H1 (cell line): Measurements from ENCODE around the gene PRKN. TPM values are rescaled to one million over a fixed set of nuclear protein-coding genes. Genes with fewer than 3 reads are reported as not detected.
A peak's percentile ranks its signal among the peaks of the same experiment; 100 is the strongest.

Experiments used
- CTCF ChIA-PET: fragments of 300-600 bp; sonication (Branson Sonifier 250); formaldehyde crosslinking; loops from one replicate; lab custom pipeline; 2021; ENCODE audit not compliant: partially characterized antibody; lab: Charles Lee
- POLR2A ChIA-PET: fragments of 300-600 bp; sonication (Branson Sonifier 250); formaldehyde crosslinking; loops from one replicate; lab custom pipeline; 2021; ENCODE audit warnings: inconsistent platforms; ENCODE audit not compliant: partially characterized antibody; lab: Charles Lee
- DNase-seq, 2 experiments: peaks; one replicate each; pipeline versions ENCODE4 v3.0.0 to v3.0.0-alpha.2; 2010 to 2022; ENCODE audit warnings: low spot score in 2 of 2, low read depth in 1 of 2, mixed read lengths in 1 of 2
- FAIRE-seq: peaks from 2 replicates; lab custom pipeline; 2011; peaks lifted over from hg19 to GRCh38; lab: Jason Lieb, UNC
- H2AFZ ChIP-seq: 2 replicates; pipeline ENCODE4 v1.8.1; 2012; ENCODE audit warnings: low read length, inconsistent platforms
- H2AK5ac ChIP-seq: 2 replicates; pipeline ENCODE4 v1.6.1; 2013; ENCODE audit warnings: low read depth, low read length
- H2BK120ac ChIP-seq: replicated peaks from 2 replicates; pipeline ENCODE3; 2013; ENCODE audit warnings: low read depth, low read length, inconsistent platforms
- H2BK12ac ChIP-seq: 2 replicates; pipeline ENCODE4 v1.6.1; 2013; ENCODE audit warnings: low read depth, low read length
- H2BK15ac ChIP-seq: 2 replicates; pipeline ENCODE4 v1.6.1; 2013; ENCODE audit warnings: low read length
- H2BK20ac ChIP-seq: 2 replicates; pipeline ENCODE4 v1.6.1; 2013; ENCODE audit warnings: low read length
- H2BK5ac ChIP-seq: 2 replicates; pipeline ENCODE4 v1.6.1; 2013; ENCODE audit warnings: low read depth, low read length
- H3K14ac ChIP-seq: 2 replicates; pipeline ENCODE4 v1.6.1; 2013; ENCODE audit warnings: inconsistent platforms; ENCODE audit not compliant: insufficient read length
- H3K18ac ChIP-seq: 2 replicates; pipeline ENCODE4 v1.6.1; 2013; ENCODE audit warnings: low read length; ENCODE audit errors: extremely low read depth
- H3K23ac ChIP-seq: 2 replicates; pipeline ENCODE4 v1.6.1; 2013; ENCODE audit warnings: inconsistent platforms; ENCODE audit not compliant: insufficient read length
- H3K23me2 ChIP-seq: 2 replicates; pipeline ENCODE4 v1.6.1; 2013; ENCODE audit warnings: low read depth, low read length
- H3K27ac ChIP-seq: 2 replicates; pipeline ENCODE4 v1.6.1; 2011; ENCODE audit warnings: low read depth, low read length, inconsistent platforms
- H3K27me3 ChIP-seq, 4 experiments: replicated peaks in 1 of 4; 1 replicate in 1 of 4; 2 replicates in 3 of 4; pipeline versions ENCODE4 v1.6.1 to v1.8.1; 2011 to 2013; ENCODE audit warnings: low read length in 3 of 4, mild to moderate bottlenecking in 3 of 4, inconsistent platforms in 2 of 4, mixed read lengths in 2 of 4, moderate library complexity in 1 of 4; ENCODE audit not compliant: control insufficient read depth in 3 of 4, insufficient read depth in 3 of 4; ENCODE audit errors: extremely low read depth in 1 of 4
- H3K36me3 ChIP-seq, 4 experiments: 2 replicates each; pipeline versions ENCODE4 v1.6.1 to v1.8.1; 2011 to 2013; ENCODE audit warnings: mild to moderate bottlenecking in 4 of 4, low read length in 3 of 4, moderate library complexity in 2 of 4, control low read depth in 1 of 4, inconsistent platforms in 1 of 4; ENCODE audit not compliant: insufficient read depth in 4 of 4, control insufficient read depth in 2 of 4
- H3K4ac ChIP-seq: replicated peaks from 2 replicates; pipeline ENCODE3; 2013; ENCODE audit warnings: low read length, low read depth, mixed read lengths, inconsistent platforms; ENCODE audit not compliant: insufficient read length
- H3K4me1 ChIP-seq, 4 experiments: replicated peaks in 1 of 4; 1 replicate in 1 of 4; 2 replicates in 3 of 4; pipeline versions ENCODE4 v1.6.1 to v1.8.1; 2011 to 2013; ENCODE audit warnings: low read length in 3 of 4, inconsistent platforms in 2 of 4, mixed read lengths in 1 of 4; ENCODE audit not compliant: insufficient read depth in 4 of 4, control insufficient read depth in 3 of 4
- H3K4me2 ChIP-seq, 2 experiments: 2 replicates each; pipeline versions ENCODE4 v1.6.1 to v1.8.1; 2011 to 2013; ENCODE audit warnings: low read depth in 2 of 2, low read length in 2 of 2, control low read depth in 1 of 2, inconsistent platforms in 1 of 2, mild to moderate bottlenecking in 1 of 2; ENCODE audit not compliant: insufficient read depth in 1 of 2
- H3K4me3 ChIP-seq, 4 experiments: fragments of 200-600, 300-600 bp in 1 of 4; sonication (generic), shearing (Covaris generic), sonication (Bioruptor Twin) in 1 of 4; 2 replicates each; pipeline versions ENCODE4 v1.5.1 to v1.8.1; 2011 to 2016; ENCODE audit warnings: low read length in 4 of 4, low read depth in 3 of 4, control low read depth in 2 of 4, inconsistent platforms in 2 of 4, mild to moderate bottlenecking in 2 of 4, mixed read lengths in 1 of 4, moderate library complexity in 1 of 4; ENCODE audit not compliant: insufficient read depth in 2 of 4; ENCODE audit errors: extremely low read depth in 1 of 4
- H3K56ac ChIP-seq: replicated peaks from 2 replicates; pipeline ENCODE3; 2013; ENCODE audit warnings: low read depth, mild to moderate bottlenecking, mixed read lengths, low read length, inconsistent platforms; ENCODE audit not compliant: insufficient read length
- H3K79me1 ChIP-seq: 2 replicates; pipeline ENCODE4 v1.6.1; 2013; ENCODE audit warnings: low read depth, low read length, control low read depth
- H3K79me2 ChIP-seq, 2 experiments: 2 replicates each; pipeline versions ENCODE4 v1.6.1 to v1.8.1; 2012 to 2013; ENCODE audit warnings: low read length in 2 of 2, mild to moderate bottlenecking in 2 of 2, inconsistent platforms in 1 of 2; ENCODE audit not compliant: insufficient read depth in 2 of 2, control insufficient read depth in 1 of 2
- H3K9ac ChIP-seq, 4 experiments: replicated peaks in 1 of 4; 1 replicate in 1 of 4; 2 replicates in 3 of 4; pipeline versions ENCODE4 v1.6.1 to v1.8.1; 2011 to 2013; ENCODE audit warnings: low read depth in 3 of 4, low read length in 3 of 4, control low read depth in 2 of 4, mild to moderate bottlenecking in 2 of 4, moderate library complexity in 2 of 4, inconsistent platforms in 1 of 4; ENCODE audit errors: extremely low read depth in 1 of 4
- H3K9me3 ChIP-seq, 2 experiments: 2 replicates each; pipeline versions ENCODE4 v1.6.1 to v1.8.1; 2012 to 2013; ENCODE audit warnings: mild to moderate bottlenecking in 2 of 2, moderate library complexity in 2 of 2, control low read depth in 1 of 2, inconsistent platforms in 1 of 2, low read depth in 1 of 2, low read length in 1 of 2, mixed read lengths in 1 of 2; ENCODE audit not compliant: insufficient read depth in 2 of 2
- H4K20me1 ChIP-seq, 2 experiments: replicated peaks in 1 of 2; 2 replicates each; pipeline versions ENCODE3 to v1.8.1; 2011 to 2013; ENCODE audit warnings: inconsistent platforms in 2 of 2, low read length in 2 of 2, mild to moderate bottlenecking in 1 of 2; ENCODE audit not compliant: insufficient read depth in 2 of 2, control insufficient read depth in 1 of 2
- H4K5ac ChIP-seq: 2 replicates; pipeline ENCODE4 v1.6.1; 2013; ENCODE audit warnings: low read length, low read depth, mixed read lengths, inconsistent platforms; ENCODE audit not compliant: insufficient read length
- H4K8ac ChIP-seq: 2 replicates; pipeline ENCODE4 v1.8.0; 2013; ENCODE audit warnings: mild to moderate bottlenecking, moderate library complexity, low read length, inconsistent platforms; ENCODE audit not compliant: insufficient read depth; ENCODE audit errors: extremely low read depth
- H4K91ac ChIP-seq: replicated peaks from 2 replicates; pipeline ENCODE3; 2013; ENCODE audit warnings: low read length, mixed read lengths, inconsistent platforms; ENCODE audit not compliant: insufficient read length
- GABPA ChIP-seq: IDR thresholded peaks from 2 replicates; pipeline ENCODE4 v1.6.1; 2011; ENCODE audit warnings: mild to moderate bottlenecking, low read length, moderate library complexity, borderline replicate concordance; ENCODE audit not compliant: insufficient read depth
- JUND ChIP-seq: IDR thresholded peaks from 2 replicates; pipeline ENCODE4 v1.6.1; 2011; ENCODE audit warnings: mild to moderate bottlenecking, improper control_type of control experiment, low read length
- KDM1A ChIP-seq: fragments of 200-600, 300-600 bp; sonication (generic); IDR thresholded peaks from 2 replicates; pipeline ENCODE4 v1.7.1; 2016; ENCODE audit warnings: mild to moderate bottlenecking, low read length, borderline replicate concordance
- KDM5A ChIP-seq: fragments of 200-600 bp; IDR thresholded peaks from 2 replicates; pipeline ENCODE4 v1.7.1; 2012; ENCODE audit warnings: mild to moderate bottlenecking, low read length, inconsistent platforms, mixed read lengths
- NRF1 ChIP-seq: IDR thresholded peaks from 2 replicates; pipeline ENCODE4 v1.6.1; 2011; ENCODE audit warnings: mild to moderate bottlenecking, low read depth, low read length, improper control_type of control experiment
- SIRT6 ChIP-seq: IDR thresholded peaks from one replicate; pipeline ENCODE4 v1.7.1; 2012; ENCODE audit warnings: low read length, inconsistent platforms
- SIX5 ChIP-seq: IDR thresholded peaks from 2 replicates; pipeline ENCODE4 v1.6.1; 2011; ENCODE audit warnings: mild to moderate bottlenecking, low read depth, low read length
- TAF7 ChIP-seq: optimal IDR thresholded peaks from 2 replicates; pipeline ENCODE3; 2011; ENCODE audit warnings: low read depth, mild to moderate bottlenecking, inconsistent platforms, low read length, moderate library complexity, borderline replicate concordance
- TCF12 ChIP-seq: IDR thresholded peaks from 2 replicates; pipeline ENCODE4 v1.6.1; 2011; ENCODE audit warnings: low read depth, mild to moderate bottlenecking, low read length
- whole genome bisulfite sequencing, 2 experiments: shearing (Covaris generic) in 1 of 2; methylation state at CpG; one replicate each; pipeline versions ENCODE4 v1.1.6 to v1.1.7; 2013 to 2015; ENCODE audit warnings: low lambda C conversion rate in 2 of 2, mixed read lengths in 2 of 2, inconsistent platforms in 1 of 2, low coverage in 1 of 2, missing lambda C conversion rate in 1 of 2; ENCODE audit not compliant: insufficient replicate concordance in 2 of 2, insufficient coverage in 1 of 2, insufficient read length in 1 of 2; ENCODE audit errors: extremely low coverage in 1 of 2, missing lambda C conversion rate in 1 of 2; 5-methylcytosine and 5-hydroxymethylcytosine counted together
- polyA plus RNA-seq, 7 experiments: library from polyadenylated mRNA; depleted of rRNA in 3 of 7; stranded (reverse) in 5 of 7; unstranded in 2 of 7; fragments of >200 nt in 5 of 7; fragments of 200-250 nt in 2 of 7; gene quantifications; 1 replicate in 5 of 7; 2 replicates in 1 of 7; 4 replicates in 1 of 7; pipeline versions ENCODE4 v1.2.1 to v1.2.3, GENCODE V29; 2011 to 2013; ENCODE audit warnings: missing spikeins in 2 of 7, mixed read lengths in 2 of 7
- total RNA-seq: library from RNA; stranded (reverse); fragmentation: NEBNext Ultra II Directional; extraction: Animal tissue kit (Norgen Biotek cat#: 25700); gene quantifications from 2 replicates; pipeline ENCODE4 v1.2.1, GENCODE V29; 2021
- TF ChIP-seq, protein P1 (sequence below): IDR thresholded peaks from 2 replicates; pipeline ENCODE4 v1.6.1; 2012; ENCODE audit warnings: low read length, inconsistent platforms

PRKN gene
- total and polyA plus RNA-seq, 2 of the 8 experiments (the other 6 are each of a cell fraction or from before 2014, with no cell fraction given) = 0.13 to 0.29 TPM

GRCh38 chr6:161676586-161676985 lies 1051.0 kb downstream of the PRKN start:
- H3K36me3 ChIP-seq = no peaks in the 10 kb centered on the region
- no peak overlapping the region for H4K8ac ChIP-seq
- no peak for FAIRE-seq
- TF ChIP-seq JUND (no peak), SIX5 (no peak), KDM1A (no peak), GABPA (no peak), TCF12 (no peak), NRF1 (no peak), SIRT6 (no peak), KDM5A (no peak), TAF7 (no peak)
- TF ChIP-seq, protein P1, sequence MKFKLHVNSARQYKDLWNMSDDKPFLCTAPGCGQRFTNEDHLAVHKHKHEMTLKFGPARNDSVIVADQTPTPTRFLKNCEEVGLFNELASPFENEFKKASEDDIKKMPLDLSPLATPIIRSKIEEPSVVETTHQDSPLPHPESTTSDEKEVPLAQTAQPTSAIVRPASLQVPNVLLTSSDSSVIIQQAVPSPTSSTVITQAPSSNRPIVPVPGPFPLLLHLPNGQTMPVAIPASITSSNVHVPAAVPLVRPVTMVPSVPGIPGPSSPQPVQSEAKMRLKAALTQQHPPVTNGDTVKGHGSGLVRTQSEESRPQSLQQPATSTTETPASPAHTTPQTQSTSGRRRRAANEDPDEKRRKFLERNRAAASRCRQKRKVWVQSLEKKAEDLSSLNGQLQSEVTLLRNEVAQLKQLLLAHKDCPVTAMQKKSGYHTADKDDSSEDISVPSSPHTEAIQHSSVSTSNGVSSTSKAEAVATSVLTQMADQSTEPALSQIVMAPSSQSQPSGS = no peak
- no peaks in the 10 kb centered on the region for H3K79me2 ChIP-seq
- H3K23me2 ChIP-seq = no peaks in the 10 kb centered on the region
- no peak overlapping the region for H3K23ac ChIP-seq
- H4K91ac ChIP-seq = no peak overlapping the region
- H3K27ac ChIP-seq = no peak overlapping the region
- 0 out of 2 replicates have a peak overlapping the region, but pooled peaks have one; percentile 24 for H2AFZ ChIP-seq
- no peak overlapping the region for H2BK15ac ChIP-seq
- H3K79me1 ChIP-seq = no peaks in the 10 kb centered on the region
- DNase-seq = no peak
- no peak overlapping the region for H3K18ac ChIP-seq
- H2BK12ac ChIP-seq = no peak overlapping the region
- ChIA-PET CTCF (interaction anchor here (2.7 kb wide), 1 partner anchor 58 kb away, joined by 7 read pairs; no protein-coding TSS in a partner anchor), POLR2A (no interaction called here)
- no peaks in the 10 kb centered on the region for H3K9me3 ChIP-seq
- H3K9ac ChIP-seq = no peak overlapping the region
- no peak overlapping the region for H3K56ac ChIP-seq
- no peak overlapping the region for H3K14ac ChIP-seq
- no peaks in the 10 kb centered on the region for H3K27me3 ChIP-seq
- WGBS, 2 experiments = 94% methylated on average over 3 of the region's 3 CpGs; no CpG with 5 or more reads in 1 of the 2 experiments
- no peak overlapping the region for H3K4ac ChIP-seq
- no peak overlapping the region for H4K5ac ChIP-seq
- H3K4me2 ChIP-seq = no peak overlapping the region
- no peaks in the 10 kb centered on the region for H3K4me1 ChIP-seq
- H2BK120ac ChIP-seq = no peak overlapping the region
- H2AK5ac ChIP-seq = no peak overlapping the region
- H2BK5ac ChIP-seq = no peak overlapping the region
- H2BK20ac ChIP-seq = no peak overlapping the region
- no peak overlapping the region for H3K4me3 ChIP-seq
- no peaks in the 10 kb centered on the region for H4K20me1 ChIP-seq
